SU-DHL-6 (cell line): Measurements from ENCODE around the gene LRP2BP.

ENCODE experiments used
- H2AFZ ChIP-seq: fragments of 200-600 bp; sonication (generic); 2 replicates; pipeline ENCODE4 v1.6.1; 2014; ENCODE audit warnings: low read depth, mild to moderate bottlenecking, moderate library complexity, mixed read lengths, antibody characterized with exemption, low read length; ENCODE audit not compliant: severe bottlenecking
- H3F3A ChIP-seq: fragments of 200-600 bp; shearing (Covaris generic); 2 replicates; pipeline ENCODE4 v1.6.0; 2016; ENCODE audit warnings: antibody characterized with exemption, mild to moderate bottlenecking; ENCODE audit not compliant: insufficient read depth
- H3K27ac ChIP-seq: fragments of 200-600 bp; sonication (generic); 2 replicates; pipeline ENCODE4 v1.5.1; 2016; ENCODE audit warnings: low read depth, mild to moderate bottlenecking, low read length, moderate library complexity, mixed read lengths
- H3K27me3 ChIP-seq: fragments of 200-600 bp; sonication (generic), shearing (Covaris generic); 2 replicates; pipeline ENCODE4 v1.6.0; 2014; ENCODE audit warnings: mild to moderate bottlenecking, low read length
- H3K36me3 ChIP-seq: fragments of 200-600 bp; sonication (generic); 2 replicates; pipeline ENCODE4 v1.6.1; 2014; ENCODE audit warnings: mild to moderate bottlenecking, low read length, mixed read lengths
- H3K4me2 ChIP-seq: fragments of 300-600, 200-600 bp; shearing (Covaris generic), sonication (generic); 2 replicates; pipeline ENCODE4 v1.6.0; 2014; ENCODE audit warnings: low read length, low read depth, mild to moderate bottlenecking; ENCODE audit not compliant: poor library complexity, severe bottlenecking
- H3K4me3 ChIP-seq: fragments of 200-600 bp; sonication (generic); 2 replicates; pipeline ENCODE4 v1.5.1; 2014; ENCODE audit warnings: antibody characterized with exemption, low read length, mild to moderate bottlenecking, mixed read lengths; ENCODE audit not compliant: insufficient read depth, poor library complexity, severe bottlenecking
- H3K79me2 ChIP-seq: fragments of 200-600 bp; sonication (generic); 2 replicates; pipeline ENCODE4 v1.6.1; 2014; ENCODE audit warnings: mild to moderate bottlenecking, low read length, moderate library complexity; ENCODE audit not compliant: insufficient read depth
- H3K9ac ChIP-seq: fragments of 200-600 bp; sonication (generic); 2 replicates; pipeline ENCODE4 v1.7.0; 2014; ENCODE audit warnings: mild to moderate bottlenecking, low read length
- H3K9me2 ChIP-seq: fragments of 200-600 bp; sonication (generic); replicated peaks from 2 replicates; pipeline ENCODE4 v1.6.1; 2014; ENCODE audit warnings: low read length; ENCODE audit not compliant: insufficient read depth
- H3K9me3 ChIP-seq: fragments of 200-600 bp; sonication (generic); 2 replicates; pipeline ENCODE4 v1.6.1; 2014; ENCODE audit warnings: low read length, mixed read lengths; ENCODE audit not compliant: insufficient read depth
- H4K20me1 ChIP-seq: fragments of 200-600 bp; sonication (generic); 2 replicates; pipeline ENCODE4 v1.6.1; 2014; ENCODE audit warnings: low read depth, mild to moderate bottlenecking, antibody characterized with exemption, low read length, moderate library complexity, mixed read lengths
- EZH2phosphoT487 ChIP-seq: fragments of 200-600 bp; sonication (generic), shearing (Covaris generic); conservative IDR thresholded peaks from 2 replicates; pipeline ENCODE4 v1.6.1; 2018; ENCODE audit warnings: mild to moderate bottlenecking, antibody characterized with exemption, low read length, moderate library complexity, mixed read lengths
- TF ChIP-seq, protein P1 (sequence below): fragments of 200-600 bp; sonication (generic); IDR thresholded peaks from one replicate; pipeline ENCODE4 v1.5.1; 2017; ENCODE audit warnings: antibody characterized with exemption, mild to moderate bottlenecking, low read length, moderate library complexity; ENCODE audit not compliant: insufficient read depth, poor library complexity, severe bottlenecking

Gene LRP2BP

DNA sequence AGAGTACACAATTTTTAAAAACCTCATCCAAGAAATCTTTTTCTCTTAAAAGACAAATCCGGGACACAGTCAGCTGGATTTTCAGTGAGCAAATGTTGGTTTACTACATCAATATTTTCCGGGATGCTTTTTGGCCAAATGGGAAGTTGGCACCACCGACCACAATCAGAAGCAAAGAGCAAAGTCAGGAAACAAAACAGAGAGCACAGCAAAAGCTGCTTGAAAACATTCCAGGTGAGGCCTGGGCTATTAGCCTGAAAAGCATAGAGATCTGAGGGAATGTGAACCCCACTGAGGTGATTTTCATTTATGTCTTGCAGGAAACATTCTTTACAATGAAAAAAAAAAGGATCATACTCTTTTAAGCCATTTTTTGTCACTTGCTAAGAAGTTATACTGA lies 33.9 kb downstream of the LRP2BP start:
- H3F3A ChIP-seq = 0 out of 2 replicates have a peak, but pooled peaks cover 6% of the 10 kb centered on the region
- H3K9me2 ChIP-seq = no peaks in the 10 kb centered on the region
- no peaks in the 10 kb centered on the region for H4K20me1 ChIP-seq
- H3K4me2 ChIP-seq = no peak overlapping the region
- H3K9ac ChIP-seq = no peak overlapping the region
- H3K27ac ChIP-seq = no peak overlapping the region
- TF ChIP-seq, protein P1, sequence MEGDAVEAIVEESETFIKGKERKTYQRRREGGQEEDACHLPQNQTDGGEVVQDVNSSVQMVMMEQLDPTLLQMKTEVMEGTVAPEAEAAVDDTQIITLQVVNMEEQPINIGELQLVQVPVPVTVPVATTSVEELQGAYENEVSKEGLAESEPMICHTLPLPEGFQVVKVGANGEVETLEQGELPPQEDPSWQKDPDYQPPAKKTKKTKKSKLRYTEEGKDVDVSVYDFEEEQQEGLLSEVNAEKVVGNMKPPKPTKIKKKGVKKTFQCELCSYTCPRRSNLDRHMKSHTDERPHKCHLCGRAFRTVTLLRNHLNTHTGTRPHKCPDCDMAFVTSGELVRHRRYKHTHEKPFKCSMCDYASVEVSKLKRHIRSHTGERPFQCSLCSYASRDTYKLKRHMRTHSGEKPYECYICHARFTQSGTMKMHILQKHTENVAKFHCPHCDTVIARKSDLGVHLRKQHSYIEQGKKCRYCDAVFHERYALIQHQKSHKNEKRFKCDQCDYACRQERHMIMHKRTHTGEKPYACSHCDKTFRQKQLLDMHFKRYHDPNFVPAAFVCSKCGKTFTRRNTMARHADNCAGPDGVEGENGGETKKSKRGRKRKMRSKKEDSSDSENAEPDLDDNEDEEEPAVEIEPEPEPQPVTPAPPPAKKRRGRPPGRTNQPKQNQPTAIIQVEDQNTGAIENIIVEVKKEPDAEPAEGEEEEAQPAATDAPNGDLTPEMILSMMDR = no peak
- no peak for TF ChIP-seq EZH2phosphoT487
- peaks cover 4% of the 10 kb centered on the region; the same call in 1 of the 2 replicates for H3K36me3 ChIP-seq
- H2AFZ ChIP-seq = no peak overlapping the region
- H3K9me3 ChIP-seq = no peaks in the 10 kb centered on the region
- H3K79me2 ChIP-seq = no peaks in the 10 kb centered on the region
- H3K27me3 ChIP-seq = no peaks in the 10 kb centered on the region
- no peak overlapping the region for H3K4me3 ChIP-seq

DNA sequence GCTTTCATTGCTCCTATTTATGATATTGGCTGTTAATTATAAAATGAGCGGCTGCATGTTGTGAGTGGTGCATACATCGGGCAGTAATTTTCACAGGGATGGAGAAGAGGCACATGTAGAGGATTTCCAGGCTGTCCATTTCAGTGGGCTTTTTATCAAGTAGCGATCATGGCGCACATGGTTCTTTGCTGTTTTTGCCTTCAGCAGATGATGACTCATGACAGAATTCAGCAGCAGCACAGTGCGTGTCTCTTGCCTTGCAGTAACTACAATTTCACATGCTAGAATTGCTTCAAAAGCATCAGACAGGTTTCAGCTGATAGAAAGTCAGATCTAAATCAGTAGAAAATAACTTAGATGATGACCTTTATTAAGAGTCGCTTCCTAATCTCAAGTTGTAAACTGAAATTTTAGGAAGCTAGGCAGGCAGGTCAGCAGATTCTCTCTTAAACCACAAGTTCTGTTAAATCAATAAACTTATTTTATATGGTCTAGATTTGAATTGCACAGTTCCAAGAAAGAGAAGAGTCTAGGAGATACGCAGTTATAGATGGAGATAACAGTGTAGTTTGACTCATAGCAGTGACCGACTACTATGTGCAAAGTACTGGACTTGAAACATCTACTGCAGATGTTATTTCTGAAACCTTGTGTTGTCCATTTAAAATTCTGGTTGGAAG lies 35.8 kb downstream of the LRP2BP start:
- no peaks in the 10 kb centered on the region for H3K9me2 ChIP-seq
- H3F3A ChIP-seq = 0 out of 2 replicates have a peak, but pooled peaks cover 3% of the 10 kb centered on the region
- no peaks in the 10 kb centered on the region for H4K20me1 ChIP-seq
- H3K4me2 ChIP-seq = no peak overlapping the region
- H3K4me3 ChIP-seq = no peak overlapping the region
- H3K9me3 ChIP-seq = no peaks in the 10 kb centered on the region
- H2AFZ ChIP-seq = no peak overlapping the region
- no peaks in the 10 kb centered on the region for H3K79me2 ChIP-seq
- TF ChIP-seq, protein P1 = no peak
- TF ChIP-seq EZH2phosphoT487 = no peak
- no peaks in the 10 kb centered on the region for H3K27me3 ChIP-seq
- peaks cover 4% of the 10 kb centered on the region; the same call in 1 of the 2 replicates for H3K36me3 ChIP-seq
- no peak overlapping the region for H3K9ac ChIP-seq
- no peak overlapping the region for H3K27ac ChIP-seq

DNA sequence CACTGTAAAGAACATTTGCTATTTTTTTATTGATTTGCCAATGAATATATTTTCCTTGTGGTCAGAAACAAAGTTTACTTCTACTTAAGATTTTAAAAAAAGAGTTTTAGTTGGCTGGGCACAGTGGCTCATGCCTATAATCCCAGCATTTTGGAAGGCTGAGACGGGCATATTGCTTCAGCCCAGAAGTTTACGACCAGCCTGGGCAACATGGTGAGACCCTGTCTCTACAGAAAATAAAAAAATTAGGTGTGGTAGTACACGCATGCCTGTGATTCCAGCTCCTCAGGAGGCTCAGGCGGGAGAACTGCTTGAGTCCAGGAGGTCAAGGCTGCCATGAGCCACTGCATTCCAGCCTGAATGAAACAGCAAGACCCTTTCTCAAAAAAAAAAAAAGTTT lies 36.8 kb downstream of the LRP2BP start:
- no peak overlapping the region for H3K27ac ChIP-seq

More for the DNA sequence above, 36.8 kb downstream of the LRP2BP start:
- Histone ChIP-seq H3K79me2 (no peaks in the 10 kb centered on the region), H3K9ac (no peak overlapping the region), H3K36me3 (peaks cover 4% of the 10 kb centered on the region; the same call in 1 of the 2 replicates), H4K20me1 (no peaks in the 10 kb centered on the region), H3K9me3 (no peaks in the 10 kb centered on the region), H3K9me2 (no peaks in the 10 kb centered on the region), H3K4me3 (no peak overlapping the region), H2AFZ (no peak overlapping the region), H3K27me3 (no peaks in the 10 kb centered on the region), H3K4me2 (no peak overlapping the region), H3F3A (0 out of 2 replicates have a peak, but pooled peaks cover 3% of the 10 kb centered on the region)
- no peak for TF ChIP-seq EZH2phosphoT487
- TF ChIP-seq, protein P1 = no peak
